MG63 (cell line): Measurements from ENCODE around the gene PRKCI. TPM values are rescaled to one million over a fixed set of nuclear protein-coding genes. Genes with fewer than 3 reads are reported as not detected.
"Not testable (repeated sequence)": the region's sequence is repeated elsewhere in the genome, so short reads cannot be mapped to it uniquely, and the experiment has no call there.

Experiments
- DNase-seq: peaks from one replicate; pipeline ENCODE4 v3.0.0-alpha.2; 2020
- H3K27me3 ChIP-seq: fragments of 250-450 bp; sonication (Bioruptor Pico); 2 replicates; pipeline ENCODE4 v1.5.1; 2020; ENCODE audit warnings: mild to moderate bottlenecking, moderate library complexity
- H3K36me3 ChIP-seq: fragments of 250-450 bp; sonication (Bioruptor Pico); 2 replicates; pipeline ENCODE4 v1.5.1; 2020; ENCODE audit warnings: mild to moderate bottlenecking, moderate library complexity
- H3K4me3 ChIP-seq: fragments of 250-450 bp; sonication (Bioruptor Pico); 2 replicates; pipeline ENCODE4 v1.5.1; 2020; ENCODE audit warnings: mild to moderate bottlenecking, moderate library complexity
- H3K9me3 ChIP-seq: fragments of 250-450 bp; sonication (Bioruptor Pico); 2 replicates; pipeline ENCODE4 v1.5.1; 2020; ENCODE audit warnings: mild to moderate bottlenecking, moderate library complexity
- total RNA-seq: library from RNA; depleted of rRNA; stranded (reverse); fragments of >200 nt; shearing (Covaris generic); gene quantifications from 2 replicates; pipeline ENCODE4 v1.2.3, GENCODE V29; 2014; ENCODE audit warnings: low replicate concordance

The PRKCI gene
- total RNA-seq, 1 experiment from 2014 or later = 34.6 TPM

- H3K36me3 ChIP-seq = no peaks in the 10 kb centered on the region
- no peak for DNase-seq
- H3K9me3 ChIP-seq = no peaks in the 10 kb centered on the region
- H3K27me3 ChIP-seq = no peaks in the 10 kb centered on the region
- no peak overlapping the region for H3K4me3 ChIP-seq
Observed at GRCh38 chr3:170317954-170318353, 95.7 kb downstream of the PRKCI start.

DNA sequence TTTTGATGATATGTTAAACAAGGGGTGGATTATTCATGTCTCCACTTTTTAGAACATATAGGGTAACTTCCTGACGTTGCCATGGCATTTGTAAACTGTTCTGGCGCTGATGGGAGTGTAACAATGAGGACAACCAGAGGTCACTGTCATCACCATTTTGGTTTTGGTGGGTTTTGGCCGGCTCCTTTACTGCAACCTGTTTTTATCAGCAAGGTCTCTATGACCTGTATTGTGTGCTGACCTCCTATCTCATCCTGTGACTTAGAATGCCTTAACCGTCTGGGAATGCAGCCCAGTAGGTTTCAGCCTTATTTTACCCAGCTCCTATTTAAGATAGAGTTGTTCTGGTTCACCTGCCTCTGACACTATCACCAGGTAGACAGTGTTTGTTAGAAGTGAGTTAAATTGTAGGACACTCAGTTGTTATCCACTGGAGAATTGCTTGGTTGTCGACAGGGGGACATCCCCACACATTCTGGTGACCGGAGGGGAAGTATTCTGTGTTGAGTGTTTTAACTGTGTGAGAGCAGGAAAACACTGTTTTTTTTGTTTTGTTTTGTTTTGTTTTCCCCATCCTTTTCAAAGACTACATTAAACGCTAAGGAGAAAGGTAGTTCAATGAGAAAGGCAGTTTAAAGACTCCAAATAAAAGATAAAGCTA lies 98.4 kb downstream of the PRKCI start:
- no peak for DNase-seq

GRCh38 chr3:170321321-170322034 lies 99.3 kb downstream of the PRKCI start:
- H3K9me3 ChIP-seq = no peaks in the 10 kb centered on the region
- no peak for DNase-seq
- no peak overlapping the region for H3K4me3 ChIP-seq
- H3K27me3 ChIP-seq = no peaks in the 10 kb centered on the region
- no peaks in the 10 kb centered on the region for H3K36me3 ChIP-seq

More for the DNA sequence above, 98.4 kb downstream of the PRKCI start:
- Histone ChIP-seq H3K27me3 (no peaks in the 10 kb centered on the region), H3K4me3 (no peak overlapping the region), H3K36me3 (no peaks in the 10 kb centered on the region), H3K9me3 (no peaks in the 10 kb centered on the region)

- no peak for DNase-seq
- Histone ChIP-seq H3K27me3 (no peaks in the 10 kb centered on the region), H3K4me3 (no peak overlapping the region), H3K9me3 (no peaks in the 10 kb centered on the region), H3K36me3 (no peaks in the 10 kb centered on the region)
Observed at GRCh38 chr3:170322566-170323269, 100.5 kb downstream of the PRKCI start.

- Histone ChIP-seq H3K9me3 (no peaks in the 10 kb centered on the region), H3K27me3 (no peaks in the 10 kb centered on the region)
- DNase-seq = no peak
Observed at GRCh38 chr3:170323331-170323730, 101.1 kb downstream of the PRKCI start.

GRCh38 chr3:170324962-170325361 lies 102.7 kb downstream of the PRKCI start:
- Histone ChIP-seq H3K9me3 (no peaks in the 10 kb centered on the region), H3K27me3 (no peaks in the 10 kb centered on the region), H3K36me3 (no peaks in the 10 kb centered on the region), H3K4me3 (no peak overlapping the region)
- no peak for DNase-seq

More at GRCh38 chr3:170323331-170323730, 101.1 kb downstream of the PRKCI start:
- no peaks in the 10 kb centered on the region for H3K36me3 ChIP-seq
- H3K4me3 ChIP-seq = no peak overlapping the region

DNA sequence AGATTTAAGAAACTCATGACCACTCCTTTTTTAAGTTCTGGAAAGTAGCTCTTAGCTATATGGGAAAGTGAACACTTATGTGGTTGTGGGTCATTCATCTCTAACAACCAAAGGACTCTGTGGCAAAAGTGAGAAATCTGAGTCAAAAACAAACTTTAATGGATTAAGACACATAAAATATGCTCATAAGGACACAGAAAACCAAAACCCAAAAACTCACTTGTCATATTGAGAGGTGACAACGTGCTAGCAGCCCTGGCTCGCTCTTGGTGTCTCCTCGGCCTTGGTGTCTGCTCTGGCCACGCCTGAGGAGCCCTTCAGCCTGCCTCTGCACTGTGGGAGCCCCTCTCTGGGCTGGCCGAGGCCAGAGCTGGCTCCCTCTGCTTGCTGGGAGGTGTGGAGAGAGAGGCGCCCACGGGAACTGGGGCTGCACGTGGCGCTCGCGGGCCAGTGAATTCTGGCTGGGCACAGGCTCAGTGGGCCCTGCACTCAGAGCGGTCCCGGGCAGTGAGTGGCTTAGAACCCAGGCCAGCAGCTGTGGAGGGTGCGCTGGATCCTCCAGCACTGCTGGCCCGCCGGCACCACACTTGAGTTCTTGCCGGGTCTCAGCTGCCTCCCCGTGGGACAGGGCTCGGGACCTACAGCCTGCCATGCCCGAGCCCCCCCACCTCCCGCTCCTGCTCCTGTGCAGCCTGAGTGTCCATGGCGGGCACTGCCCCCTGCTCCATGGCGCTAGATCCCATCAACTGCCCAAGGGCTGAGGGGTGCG lies 105.0 kb downstream of the PRKCI start:
- Histone ChIP-seq H3K9me3 (no peaks in the 10 kb centered on the region), H3K4me3 (no peak overlapping the region), H3K27me3 (no peaks in the 10 kb centered on the region), H3K36me3 (no peaks in the 10 kb centered on the region)
- DNase-seq = no peak

GRCh38 chr3:170327868-170328548 lies 105.8 kb downstream of the PRKCI start:
- DNase-seq, H3K9me3 ChIP-seq, H3K4me3 ChIP-seq, H3K27me3 ChIP-seq, H3K36me3 ChIP-seq: not testable (repeated sequence)

- Histone ChIP-seq H3K4me3 (no peak overlapping the region), H3K36me3 (no peaks in the 10 kb centered on the region), H3K9me3 (no peaks in the 10 kb centered on the region), H3K27me3 (no peaks in the 10 kb centered on the region)
- DNase-seq = peak; percentile 93
Observed at GRCh38 chr3:170330366-170330765, 108.1 kb downstream of the PRKCI start.

GRCh38 chr3:170331143-170331542 lies 108.9 kb downstream of the PRKCI start:
- no peak overlapping the region for H3K4me3 ChIP-seq
- H3K9me3 ChIP-seq = no peaks in the 10 kb centered on the region
- no peak for DNase-seq
- no peaks in the 10 kb centered on the region for H3K27me3 ChIP-seq
- H3K36me3 ChIP-seq = no peaks in the 10 kb centered on the region

DNA sequence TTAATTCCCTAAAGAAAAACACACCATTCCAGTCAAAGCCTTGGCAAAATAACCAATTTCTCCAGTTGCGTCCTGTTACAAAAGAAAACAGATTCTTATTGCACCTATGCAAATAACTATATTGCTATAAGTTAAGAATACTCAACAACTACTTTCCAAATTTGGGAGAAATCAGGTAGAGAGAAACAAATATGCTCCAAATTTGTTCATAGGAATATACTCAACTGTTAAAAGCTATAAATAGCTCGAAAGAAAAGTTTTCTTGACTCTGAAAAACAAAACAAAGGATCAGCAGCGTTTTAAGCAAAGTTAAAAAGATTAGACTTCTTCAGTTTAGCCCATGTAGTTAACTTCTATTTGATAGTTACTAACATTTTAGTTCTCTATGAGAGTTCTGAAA lies 115.2 kb downstream of the PRKCI start:
- Histone ChIP-seq H3K36me3 (no peaks in the 10 kb centered on the region), H3K4me3 (no peak overlapping the region), H3K9me3 (peaks cover 25% of the 10 kb centered on the region), H3K27me3 (no peaks in the 10 kb centered on the region)
- no peak for DNase-seq

- DNase-seq = no peak
- Histone ChIP-seq H3K4me3 (no peak overlapping the region), H3K27me3 (no peaks in the 10 kb centered on the region), H3K36me3 (no peaks in the 10 kb centered on the region), H3K9me3 (peaks cover 25% of the 10 kb centered on the region)
Observed at GRCh38 chr3:170338690-170339340, 116.6 kb downstream of the PRKCI start.

GRCh38 chr3:170342273-170342672 lies 120.0 kb downstream of the PRKCI start:
- H3K9me3 ChIP-seq = peaks cover 23% of the 10 kb centered on the region
- not testable (repeated sequence) for H3K4me3 ChIP-seq, DNase-seq, H3K36me3 ChIP-seq, H3K27me3 ChIP-seq

GRCh38 chr3:170343859-170344258 lies 121.6 kb downstream of the PRKCI start:
- DNase-seq, H3K4me3 ChIP-seq, H3K27me3 ChIP-seq, H3K9me3 ChIP-seq, H3K36me3 ChIP-seq: not testable (repeated sequence)

DNA sequence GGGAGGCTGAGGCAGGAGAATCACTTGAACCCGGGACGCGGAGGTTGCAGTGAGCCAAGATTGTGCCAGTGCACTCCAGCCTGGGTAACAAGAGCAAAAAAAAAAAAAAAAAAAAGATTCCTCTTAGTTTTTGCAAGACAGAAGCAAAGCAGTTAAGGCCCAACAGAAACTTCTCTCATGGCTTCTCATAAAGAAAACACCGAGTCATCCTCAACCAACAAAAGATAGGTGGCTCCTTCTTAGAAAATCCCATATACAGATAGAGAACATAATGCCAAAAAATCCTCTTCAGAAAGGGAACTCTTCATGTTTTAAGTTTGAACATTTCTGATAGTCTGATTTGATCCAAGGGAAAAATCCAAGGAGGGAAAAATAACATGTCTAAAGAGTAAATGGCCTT lies 122.7 kb downstream of the PRKCI start:
- H3K9me3 ChIP-seq = no peaks in the 10 kb centered on the region; the same call in 1 of the 2 replicates

More for the DNA sequence above, 122.7 kb downstream of the PRKCI start:
- Histone ChIP-seq H3K4me3 (no peak overlapping the region), H3K27me3 (no peaks in the 10 kb centered on the region), H3K36me3 (no peaks in the 10 kb centered on the region)
- DNase-seq = no peak
